ENCODE data around the gene NHERF1. TPM values are rescaled to one million over a fixed set of nuclear protein-coding genes. Genes with fewer than 3 reads are reported as not detected.
A peak's percentile ranks its signal among the peaks of the same experiment; 100 is the strongest.

The NHERF1 gene
- total RNA-seq, 4 donors from 2014 or later, result 21.9 to 63.4 (median 43.8) TPM

GRCh38 chr17:74759941-74760340 lies 11.5 kb downstream of the NHERF1 start:
- intact Hi-C loops (cut with DNase I), result no loop called here
- TF ChIP-seq POLR2A (IDR thresholded peaks at IDR 0.05), result no peak
- TF ChIP-seq, protein P1, sequence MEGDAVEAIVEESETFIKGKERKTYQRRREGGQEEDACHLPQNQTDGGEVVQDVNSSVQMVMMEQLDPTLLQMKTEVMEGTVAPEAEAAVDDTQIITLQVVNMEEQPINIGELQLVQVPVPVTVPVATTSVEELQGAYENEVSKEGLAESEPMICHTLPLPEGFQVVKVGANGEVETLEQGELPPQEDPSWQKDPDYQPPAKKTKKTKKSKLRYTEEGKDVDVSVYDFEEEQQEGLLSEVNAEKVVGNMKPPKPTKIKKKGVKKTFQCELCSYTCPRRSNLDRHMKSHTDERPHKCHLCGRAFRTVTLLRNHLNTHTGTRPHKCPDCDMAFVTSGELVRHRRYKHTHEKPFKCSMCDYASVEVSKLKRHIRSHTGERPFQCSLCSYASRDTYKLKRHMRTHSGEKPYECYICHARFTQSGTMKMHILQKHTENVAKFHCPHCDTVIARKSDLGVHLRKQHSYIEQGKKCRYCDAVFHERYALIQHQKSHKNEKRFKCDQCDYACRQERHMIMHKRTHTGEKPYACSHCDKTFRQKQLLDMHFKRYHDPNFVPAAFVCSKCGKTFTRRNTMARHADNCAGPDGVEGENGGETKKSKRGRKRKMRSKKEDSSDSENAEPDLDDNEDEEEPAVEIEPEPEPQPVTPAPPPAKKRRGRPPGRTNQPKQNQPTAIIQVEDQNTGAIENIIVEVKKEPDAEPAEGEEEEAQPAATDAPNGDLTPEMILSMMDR (IDR thresholded peaks at IDR 0.05), result no peak
- Histone ChIP-seq H3K4me1 (peaks cover 47 to 53% of the 10 kb centered on the region in 2 donors), H3K27ac (peak overlapping the region; percentile 66 to 74 (median 72)), H3K9me3 (no peaks in the 10 kb centered on the region), H3K4me3 (replicated peaks in 1 of 3) (no peak overlapping the region), H3K36me3 (no peaks in the 10 kb centered on the region), H3K27me3 (no peaks in the 10 kb centered on the region)
- WGBS, 2 donors, result 32 to 53% methylated on average over 5 to 9 of the region's 10 CpGs
- peak; percentile 88 to 92 for DNase-seq

GRCh38 chr17:74760404-74761105 lies 12.1 kb downstream of the NHERF1 start:
- intact Hi-C loops (cut with DNase I), result no loop called here
- WGBS, 2 donors, result 51 to 58% methylated on average over 6 to 7 of the region's 7 CpGs
- H3K9me3 ChIP-seq, result no peaks in the 10 kb centered on the region
- no peaks in the 10 kb centered on the region for H3K27me3 ChIP-seq
- no peaks in the 10 kb centered on the region for H3K36me3 ChIP-seq
- peak; percentile 47 to 48 for DNase-seq
- peak overlapping the region; percentile 66 to 74 (median 72) for H3K27ac ChIP-seq
- H3K4me1 ChIP-seq, result peaks cover 47 to 53% of the 10 kb centered on the region in 2 donors
- no peak overlapping the region for H3K4me3 ChIP-seq (replicated peaks in 1 of 3)
- TF ChIP-seq POLR2A (IDR thresholded peaks at IDR 0.05), result no peak
- TF ChIP-seq, protein P1 (IDR thresholded peaks at IDR 0.05), result no peak

DNA sequence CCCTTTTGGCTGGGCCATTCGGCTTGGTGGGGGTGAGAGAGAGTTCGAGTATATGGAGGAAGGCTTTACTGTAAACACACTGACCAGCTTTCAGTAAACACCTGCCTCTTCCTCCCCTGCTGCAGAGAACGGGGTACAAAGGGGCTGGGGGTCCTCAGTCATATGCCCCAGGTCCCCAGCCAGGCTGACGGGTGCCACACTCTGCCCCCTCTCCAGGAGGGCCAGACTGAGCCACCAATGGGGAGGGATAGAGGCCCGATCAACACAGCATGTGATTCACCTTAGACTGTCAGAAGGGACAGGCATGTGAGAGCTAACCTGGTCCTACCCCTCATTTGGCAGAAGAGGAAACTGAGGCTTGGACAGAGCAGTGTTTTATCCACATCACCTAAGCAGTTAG lies 13.0 kb downstream of the NHERF1 start:
- intact Hi-C loops (cut with DNase I), result no loop called here
- Histone ChIP-seq H3K27me3 (no peaks in the 10 kb centered on the region), H3K36me3 (no peaks in the 10 kb centered on the region), H3K9me3 (no peaks in the 10 kb centered on the region), H3K4me3 (replicated peaks in 1 of 3) (no peak overlapping the region), H3K27ac (peak overlapping the region in 2 of 3 donors; percentile 71 to 72), H3K4me1 (peaks cover 47 to 53% of the 10 kb centered on the region in 2 donors)
- 54 to 66% methylated on average over 3 to 5 of the region's 5 CpGs for WGBS, 2 donors
- TF ChIP-seq POLR2A (IDR thresholded peaks at IDR 0.05), result no peak
- TF ChIP-seq, protein P1 (IDR thresholded peaks at IDR 0.05), result no peak
- no peak for DNase-seq

DNA sequence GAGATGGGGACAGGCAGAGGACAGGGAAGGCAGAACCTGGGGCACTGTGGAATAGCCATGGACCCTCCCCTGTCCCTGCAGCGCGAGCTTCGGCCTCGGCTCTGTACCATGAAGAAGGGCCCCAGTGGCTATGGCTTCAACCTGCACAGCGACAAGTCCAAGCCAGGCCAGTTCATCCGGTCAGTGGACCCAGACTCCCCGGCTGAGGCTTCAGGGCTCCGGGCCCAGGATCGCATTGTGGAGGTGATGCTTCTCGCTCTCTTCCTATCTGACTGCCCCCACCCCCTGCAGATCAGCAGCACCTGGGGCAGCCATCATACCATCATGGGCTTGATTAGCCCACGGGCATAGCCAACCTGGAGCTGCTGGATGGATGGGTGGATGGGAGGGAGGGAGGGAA lies 13.5 kb downstream of the NHERF1 start:
- TF ChIP-seq, protein P1 (IDR thresholded peaks at IDR 0.05), result no peak
- no peak for TF ChIP-seq POLR2A (IDR thresholded peaks at IDR 0.05)
- Histone ChIP-seq H3K4me3 (replicated peaks in 1 of 3) (no peak overlapping the region), H3K36me3 (no peaks in the 10 kb centered on the region), H3K27me3 (no peaks in the 10 kb centered on the region), H3K4me1 (peaks cover 47 to 52% of the 10 kb centered on the region in 2 donors), H3K27ac (no peak overlapping the region), H3K9me3 (no peaks in the 10 kb centered on the region)
- intact Hi-C loops (cut with DNase I), result no loop called here
- WGBS, 2 donors, result 91 to 93% methylated on average over 3 to 11 of the region's 11 CpGs
- no peak for DNase-seq

GRCh38 chr17:74763565-74764387 lies 15.3 kb downstream of the NHERF1 start:
- intact Hi-C loops (cut with DNase I), result no loop called here
- Histone ChIP-seq H3K4me1 (peaks cover 43 to 49% of the 10 kb centered on the region in 2 donors), H3K9me3 (no peaks in the 10 kb centered on the region), H3K4me3 (replicated peaks in 1 of 3) (no peak overlapping the region), H3K36me3 (no peaks in the 10 kb centered on the region), H3K27ac (no peak overlapping the region), H3K27me3 (no peaks in the 10 kb centered on the region)
- DNase-seq, result peak; percentile 49 to 53
- TF ChIP-seq, protein P1 (IDR thresholded peaks at IDR 0.05), result no peak
- TF ChIP-seq POLR2A (IDR thresholded peaks at IDR 0.05), result no peak
- 44 to 66% methylated on average over 7 to 12 of the region's 16 CpGs for WGBS, 2 donors
